ENCODE data around the gene TMEM255B.

- no peak for TF ChIP-seq CTCF (conservative IDR thresholded peaks at IDR 0.05)
- no peak for TF ChIP-seq ZFX (IDR thresholded peaks at IDR 0.05)
These were observed 24.8 kb upstream of the TMEM255B start for GRCh38 chr13:113734099-113734825.
